NCI-H345 treated with DMSO at 0.1 percent for 48 hours (cell line): ENCODE data around the gene FBXW2.

Experiments
- DNase-seq: peaks from one replicate; lab custom pipeline; 2025; ENCODE audit not compliant: unreplicated experiment; lab: John Stamatoyannopoulos, UW

The FBXW2 gene

DNA sequence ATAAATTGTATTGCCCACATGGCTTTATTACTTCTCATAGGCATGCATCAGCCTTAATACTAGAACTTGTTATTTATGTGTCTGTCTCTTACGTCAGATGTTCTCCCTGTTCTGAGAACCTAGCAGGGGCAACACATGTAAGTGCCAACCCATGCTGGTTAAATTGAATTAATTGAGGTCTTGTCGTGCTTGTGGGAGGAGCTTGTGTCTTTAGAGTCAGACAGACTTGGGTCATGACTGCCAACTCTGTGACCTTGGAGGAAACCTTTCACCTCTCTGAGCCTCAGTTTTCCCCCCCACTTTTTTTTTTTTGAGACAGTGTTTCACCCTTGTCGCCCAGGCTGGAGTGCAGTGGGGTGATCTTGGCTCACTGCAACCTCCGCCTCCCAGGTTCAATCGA lies 76.7 kb downstream of the FBXW2 start:
- DNase-seq = no peak

DNA sequence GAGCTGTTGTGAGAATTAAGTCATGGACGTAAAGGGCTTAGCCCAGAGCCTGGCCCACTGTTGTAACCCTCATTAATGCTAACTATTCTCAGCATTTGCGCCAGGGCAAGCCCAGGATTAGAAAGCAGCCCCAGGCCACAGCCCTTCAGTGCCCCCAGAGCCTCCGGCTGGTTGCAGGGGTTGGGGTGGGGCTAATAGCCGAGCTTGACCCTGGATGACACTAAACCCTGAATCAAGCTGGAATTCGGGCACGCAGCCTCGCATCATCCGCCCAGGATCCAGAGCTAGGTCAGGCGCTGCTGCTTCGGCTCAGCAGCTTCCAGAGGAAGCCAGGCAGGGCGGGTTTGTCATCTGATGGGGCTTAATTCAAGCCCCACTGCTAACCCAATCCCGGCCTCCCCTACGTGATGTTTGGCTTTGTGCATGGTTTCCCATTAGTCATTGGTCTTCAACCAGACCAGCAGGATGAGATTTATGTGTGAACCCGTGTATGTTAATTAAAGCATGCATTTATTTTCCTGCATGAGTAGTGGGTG lies 77.8 kb downstream of the FBXW2 start:
- no peak for DNase-seq

DNA sequence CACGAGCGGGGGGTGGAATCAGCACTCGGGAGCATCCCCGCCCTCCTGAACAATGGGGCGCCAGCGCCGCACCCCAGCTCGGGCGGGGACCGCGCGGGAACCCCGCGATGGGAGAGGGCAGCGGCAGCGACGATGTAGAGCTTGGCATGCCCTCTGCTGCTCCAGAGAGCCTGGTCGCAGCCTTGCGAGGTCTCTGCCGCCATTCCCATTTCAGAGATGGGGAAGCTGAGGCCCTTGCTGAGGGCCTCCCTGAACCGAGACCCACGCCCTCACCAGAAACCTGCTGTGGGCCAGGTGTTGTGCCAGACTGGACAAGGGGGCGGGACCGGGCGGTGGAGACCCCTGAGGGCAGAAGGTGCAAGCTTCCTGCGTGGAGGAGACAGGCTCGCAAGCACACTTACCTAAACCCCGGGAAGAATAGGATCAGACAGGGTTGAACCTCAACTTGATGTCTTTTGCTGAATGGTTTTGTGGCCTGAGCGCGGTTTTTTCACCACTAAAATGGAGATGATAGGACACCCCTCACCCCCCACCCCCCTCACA lies 78.3 kb downstream of the FBXW2 start:
- DNase-seq = no peak

DNA sequence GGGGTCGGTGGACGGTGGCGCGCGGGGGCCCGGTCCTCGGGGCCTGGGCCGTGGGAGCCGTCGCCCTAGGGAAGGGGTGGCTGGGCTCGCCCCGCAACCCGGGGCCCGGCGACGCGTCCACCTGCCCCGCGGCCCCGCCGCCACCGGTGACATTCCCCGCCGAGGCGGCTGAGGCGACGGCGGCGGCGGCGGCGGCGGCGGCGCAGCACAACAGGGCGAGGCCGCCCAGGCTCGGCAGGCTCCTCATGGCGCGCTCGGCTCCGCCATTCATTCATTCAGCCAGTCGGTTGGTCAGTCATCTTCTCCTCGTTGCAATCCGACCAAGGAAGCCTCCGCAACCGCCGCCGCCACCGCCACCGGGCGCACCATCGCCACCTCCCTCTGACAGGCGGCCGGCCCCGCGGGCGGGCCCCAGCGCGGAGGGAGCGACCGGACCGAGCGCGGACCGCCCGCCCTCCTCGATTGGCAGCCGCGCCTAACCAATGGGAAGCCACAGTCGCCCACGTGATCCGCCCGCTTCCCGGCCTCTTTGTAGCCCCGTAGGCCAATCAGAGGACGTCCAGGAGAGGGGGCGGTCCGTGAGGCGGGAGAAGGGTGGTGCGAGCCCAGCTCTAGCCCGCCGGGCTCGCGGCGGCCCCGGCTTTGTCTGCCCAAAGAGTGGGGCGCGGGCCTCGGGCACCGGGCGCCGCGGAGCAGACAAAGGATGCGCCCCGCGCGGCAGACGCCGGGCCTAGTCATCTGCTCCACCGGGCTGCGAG lies 78.9 kb downstream of the FBXW2 start, which contains the start of gene MEGF9:
MEGF9 (minus strand) TSS at position 383 of the 758 bp plus-strand sequence; CDS start at position 271, 112 bp downstream.
- DNase-seq = peak; percentile 93

DNA sequence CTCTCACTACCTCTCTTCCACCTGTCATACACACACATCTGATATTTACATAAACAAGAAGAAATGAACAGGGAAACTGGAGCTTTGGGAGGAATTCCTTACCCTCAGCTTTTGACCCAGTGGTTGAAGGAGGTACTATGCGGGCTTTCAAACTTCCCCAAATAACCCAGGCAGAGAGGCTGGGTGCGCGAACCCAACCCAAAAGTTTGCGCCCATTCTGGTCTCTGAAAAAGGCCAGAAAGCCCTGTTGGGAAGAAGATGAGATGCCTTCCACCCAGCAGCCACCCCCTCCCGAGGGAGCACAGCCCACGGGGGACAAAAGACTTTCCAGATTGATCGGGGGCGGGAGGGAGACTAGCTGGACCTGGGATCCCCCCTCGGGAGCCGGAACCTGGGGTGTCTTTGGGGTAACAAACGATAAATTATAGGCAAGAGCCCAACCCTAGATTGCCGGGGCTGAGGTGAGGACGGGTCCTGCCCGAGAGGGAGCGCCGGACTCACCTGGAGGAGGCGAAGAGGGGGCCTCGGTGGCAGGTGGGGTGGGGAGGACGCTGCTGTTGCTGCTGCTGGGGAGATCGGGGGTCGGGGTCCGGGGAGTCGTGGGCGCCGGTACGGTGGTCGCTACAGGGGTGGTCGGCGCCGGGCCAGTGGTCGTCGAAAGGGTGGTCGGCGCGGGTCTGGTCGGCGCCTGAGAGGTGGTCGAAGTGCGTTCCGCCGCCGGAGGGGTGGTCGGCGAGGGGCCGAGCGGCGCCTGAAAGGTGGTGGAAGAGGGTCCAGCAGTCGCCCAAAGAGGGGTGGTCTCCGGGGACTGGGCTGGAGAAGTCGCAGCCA lies 79.7 kb downstream of the FBXW2 start:
- DNase-seq = no peak

DNA sequence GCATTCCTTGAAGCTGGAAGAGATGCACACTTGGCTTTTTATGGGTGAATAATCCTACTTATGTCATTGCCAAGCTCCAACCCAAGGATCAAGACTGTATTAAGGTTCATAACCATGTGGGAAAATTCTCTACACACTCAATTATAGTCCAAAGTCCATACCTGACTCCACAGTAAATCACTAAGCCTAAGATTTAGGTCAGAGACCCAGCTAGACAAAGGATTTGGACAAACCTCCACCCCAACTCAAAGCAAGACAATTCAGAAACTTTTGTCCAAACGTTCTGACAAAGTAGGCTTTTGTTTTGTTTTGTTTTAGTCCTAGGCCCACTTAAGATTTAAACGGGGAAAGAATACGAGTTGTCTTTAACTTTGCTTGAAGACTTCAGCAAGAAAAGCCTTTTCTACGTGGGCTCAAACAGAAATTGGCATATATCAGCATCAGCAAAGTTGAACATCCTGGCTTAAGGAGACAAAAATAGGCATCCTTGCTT lies 80.6 kb downstream of the FBXW2 start:
- no peak for DNase-seq

DNA sequence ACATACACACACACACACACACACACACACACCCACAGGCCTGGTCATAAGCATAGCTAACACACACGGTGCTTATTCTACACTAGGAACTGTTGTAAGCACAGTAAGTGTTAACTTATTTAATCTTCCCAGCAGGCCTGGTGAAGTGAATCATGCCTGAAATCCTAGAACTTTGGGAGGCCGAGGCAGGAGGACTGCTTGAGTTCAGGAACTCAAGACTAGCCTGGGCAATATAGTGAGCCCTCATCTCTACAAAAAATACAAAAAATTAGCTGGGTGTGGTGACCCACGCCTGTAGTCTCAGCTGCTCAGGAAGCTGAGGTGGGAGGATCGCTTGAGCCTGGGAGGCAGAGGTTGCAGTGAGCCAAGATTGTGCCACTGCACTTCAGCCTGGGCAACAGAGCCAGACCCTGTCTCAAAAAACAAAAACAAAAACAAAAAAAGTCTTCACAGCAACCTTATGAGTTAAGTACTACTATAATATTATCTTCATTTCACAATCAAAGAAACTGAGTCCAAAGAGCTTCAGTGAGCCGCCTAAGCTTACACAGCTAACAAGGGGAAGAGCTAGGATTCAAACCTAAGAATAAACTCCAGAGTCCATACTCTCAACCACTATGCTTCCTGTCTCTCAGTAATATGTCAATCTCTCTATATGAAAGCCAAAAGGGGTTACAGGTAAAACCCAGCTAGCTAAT lies 81.2 kb downstream of the FBXW2 start:
- no peak for DNase-seq

DNA sequence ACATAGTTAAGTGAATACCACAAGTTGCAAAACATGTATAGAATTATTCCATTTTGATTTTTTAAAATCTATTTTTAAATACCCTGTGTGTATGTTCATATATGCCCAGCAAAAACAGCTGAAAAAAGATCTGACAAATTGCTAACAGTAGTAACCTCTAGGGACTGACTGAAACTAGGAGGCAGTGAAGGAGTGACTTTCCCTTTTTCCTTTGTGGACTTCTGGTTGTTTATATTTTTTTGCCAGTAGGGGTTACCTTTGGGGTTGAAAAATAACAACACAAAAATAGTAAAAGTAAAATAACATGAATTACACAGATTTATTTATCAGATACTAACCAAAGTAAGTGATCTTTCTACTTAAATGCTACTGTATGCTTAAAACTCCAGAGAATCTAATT lies 81.9 kb downstream of the FBXW2 start:
- no peak for DNase-seq

DNA sequence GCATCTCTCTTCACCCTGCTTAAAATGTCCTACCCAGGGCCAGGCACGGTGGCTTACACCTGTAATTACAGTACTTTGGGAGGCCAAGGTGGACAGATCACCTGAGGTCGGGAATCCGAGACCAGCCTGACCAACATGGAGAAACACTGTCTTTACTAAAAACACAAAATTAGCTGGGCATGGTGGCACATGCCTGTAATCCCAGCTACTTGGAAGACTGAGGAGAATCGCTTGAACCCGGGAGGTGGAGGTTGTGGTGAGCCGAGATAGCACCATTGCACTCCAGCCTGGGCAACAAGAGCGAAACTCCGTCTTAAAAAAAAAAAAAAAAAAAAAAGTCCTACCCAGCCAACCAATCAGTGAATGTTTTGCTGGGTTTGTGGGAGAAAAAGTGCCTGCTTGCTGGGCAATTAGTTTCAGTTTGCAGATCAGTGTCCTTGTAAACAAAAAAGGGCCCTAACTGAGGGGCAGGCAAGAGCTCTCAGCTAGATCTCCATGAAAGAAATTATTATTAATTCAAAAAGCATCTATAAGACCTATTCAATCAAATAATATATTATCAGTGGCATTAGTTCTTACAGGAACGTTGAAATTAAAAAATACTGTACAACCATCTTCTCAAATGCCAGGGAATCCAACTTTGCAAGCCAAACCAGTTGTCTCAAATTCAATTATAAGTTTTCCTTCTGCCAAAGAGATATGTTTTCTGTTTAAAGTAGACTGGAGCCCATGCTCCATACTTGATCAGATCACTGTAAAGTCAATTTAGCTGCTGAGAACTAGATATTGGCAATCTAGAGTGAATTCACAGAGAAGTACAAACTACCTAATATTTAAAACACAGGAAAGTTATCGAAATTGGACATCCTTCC lies 82.9 kb downstream of the FBXW2 start:
- no peak for DNase-seq

DNA sequence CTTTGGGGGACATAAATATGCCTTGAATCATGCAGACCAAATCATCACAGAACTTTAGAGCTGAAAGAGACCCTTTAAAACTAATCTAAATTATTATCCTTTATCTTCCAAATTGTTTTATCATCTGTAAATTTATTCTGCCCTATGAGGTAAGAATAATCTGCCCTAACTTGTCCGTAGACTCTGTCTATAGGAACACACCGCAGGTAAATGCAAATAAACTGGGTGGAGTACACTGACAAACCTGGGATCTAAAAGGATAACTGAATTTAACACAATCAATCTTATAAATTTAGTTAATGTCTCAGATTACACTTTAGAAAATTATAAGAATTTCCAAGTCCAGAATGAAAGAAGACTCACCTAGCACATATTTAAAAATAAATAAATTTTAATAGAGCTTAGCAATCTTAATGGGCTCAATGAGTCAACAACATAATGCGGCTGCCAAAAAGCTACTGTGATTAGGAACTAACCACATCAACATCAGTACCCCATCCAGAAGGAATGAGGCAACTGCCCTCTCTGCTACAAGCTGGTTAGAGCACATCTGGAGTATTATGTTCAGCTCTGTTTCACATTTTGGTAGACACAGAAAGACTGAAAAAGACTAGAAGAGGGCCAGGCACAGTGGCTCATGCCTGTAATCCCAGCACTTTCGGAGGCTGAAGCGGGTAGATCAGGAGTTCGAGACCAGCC lies 84.5 kb downstream of the FBXW2 start:
- no peak for DNase-seq

DNA sequence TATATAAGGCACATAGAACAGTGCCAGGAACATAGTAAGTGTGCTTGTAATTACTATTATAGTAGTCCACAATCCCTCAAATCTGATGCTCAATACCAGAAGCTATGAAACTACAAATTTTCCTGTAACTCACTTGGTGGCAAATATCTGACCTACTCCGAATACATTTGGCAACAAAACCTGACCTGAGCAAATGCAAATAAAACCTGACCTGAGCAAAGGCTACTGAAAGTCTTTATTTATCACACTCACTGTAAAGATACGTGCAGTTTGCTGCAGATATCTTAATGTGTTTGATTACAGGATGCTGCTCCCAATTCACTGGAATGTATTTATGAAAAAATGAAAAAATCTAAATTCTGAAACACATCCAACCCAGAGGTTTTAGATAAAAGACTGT lies 86.0 kb downstream of the FBXW2 start:
- DNase-seq = no peak
